Caco-2 (cell line): ENCODE measurements around the gene RASSF10. TPM values are rescaled to one million over a fixed set of nuclear protein-coding genes. Genes with fewer than 3 reads are reported as not detected.

Source experiments
- BruUV-seq: library from RNA; stranded (reverse); fragments of 400-500 nt; replicated peaks from 2 replicates; lab custom pipeline; 2021; lab: Mats Ljungman, UMichigan
- CTCF ChIA-PET: fragments of 300-600 bp; sonication (Branson Sonifier 250); formaldehyde crosslinking; loops from one replicate; lab custom pipeline; 2022; ENCODE audit warnings: antibody characterized with exemption; lab: Charles Lee
- POLR2A ChIA-PET: fragments of 300-600 bp; sonication (Branson Sonifier 250); formaldehyde crosslinking; loops from one replicate; lab custom pipeline; 2022; ENCODE audit warnings: antibody characterized with exemption; lab: Charles Lee
- DNase-seq, 2 experiments: peaks; one replicate each; pipeline versions ENCODE4 v3.0.0 to v3.0.0-alpha.2; 2020 to 2022
- H3K27me3 ChIP-seq: replicated peaks from 2 replicates; pipeline ENCODE4 v1.6.0; 2011; ENCODE audit warnings: low read length; ENCODE audit not compliant: control insufficient read depth, insufficient read depth
- H3K36me3 ChIP-seq: 2 replicates; pipeline ENCODE4 v1.5.1; 2011; ENCODE audit warnings: low read length; ENCODE audit not compliant: control insufficient read depth, insufficient read depth
- H3K4me1 ChIP-seq: fragments of 250-450 bp; sonication (Bioruptor Pico); 2 replicates; pipeline ENCODE4 v1.5.1; 2020; ENCODE audit warnings: mild to moderate bottlenecking
- H3K4me3 ChIP-seq: 2 replicates; pipeline ENCODE4 v1.5.1; 2011; ENCODE audit warnings: low read depth, mild to moderate bottlenecking, control low read depth, low read length
- H3K9me3 ChIP-seq: fragments of 250-450 bp; sonication (Bioruptor Pico); 2 replicates; pipeline ENCODE4 v1.5.1; 2020; ENCODE audit warnings: mild to moderate bottlenecking, moderate library complexity
- H3K27ac Mint-ChIP-seq: one replicate; pipeline ENCODE4 v1.8.0; 2022; ENCODE audit warnings: mixed read lengths; ENCODE audit not compliant: unreplicated experiment
- H3K27me3 Mint-ChIP-seq: one replicate; pipeline ENCODE4 v1.8.0; 2022; ENCODE audit warnings: mixed read lengths; ENCODE audit not compliant: insufficient read depth, unreplicated experiment
- H3K36me3 Mint-ChIP-seq: one replicate; pipeline ENCODE4 v1.8.0; 2022; ENCODE audit warnings: mild to moderate bottlenecking, mixed read lengths; ENCODE audit not compliant: insufficient read depth, unreplicated experiment
- H3K4me1 Mint-ChIP-seq: one replicate; pipeline ENCODE4 v1.8.0; 2022; ENCODE audit warnings: low read depth, mixed read lengths; ENCODE audit not compliant: unreplicated experiment
- H3K4me3 Mint-ChIP-seq: one replicate; pipeline ENCODE4 v1.8.0; 2022; ENCODE audit warnings: mild to moderate bottlenecking, moderate library complexity, mixed read lengths; ENCODE audit not compliant: unreplicated experiment
- H3K9me3 Mint-ChIP-seq: one replicate; pipeline ENCODE4 v1.8.0; 2022; ENCODE audit warnings: mixed read lengths; ENCODE audit not compliant: unreplicated experiment
- CTCF ChIP-seq, 2 experiments: fragments of 200-600 bp in 1 of 2; IDR thresholded peaks; 1 replicate in 1 of 2; 2 replicates in 1 of 2; pipeline versions ENCODE4 v1.5.1 to v1.8.0; 2011 to 2022; ENCODE audit warnings: antibody characterized with exemption in 1 of 2, control low read depth in 1 of 2, inconsistent platforms in 1 of 2, low read depth in 1 of 2, low read length in 1 of 2, mild to moderate bottlenecking in 1 of 2, moderate library complexity in 1 of 2; ENCODE audit not compliant: insufficient read depth in 1 of 2, severe bottlenecking in 1 of 2, unreplicated experiment in 1 of 2
- intact Hi-C: fragments of 100-400 bp; cut with micrococcal nuclease; formaldehyde crosslinking; loops from one replicate; pipeline ENCODE4 v1.10.0; 2022; ENCODE audit not compliant: unreplicated experiment
- total RNA-seq: library from RNA; stranded (reverse); gene quantifications from 2 replicates; pipeline ENCODE4 v1.2.3, GENCODE V29; 2022

Gene RASSF10
- total RNA-seq, 1 experiment from 2014 or later: 0.91 TPM

DNA sequence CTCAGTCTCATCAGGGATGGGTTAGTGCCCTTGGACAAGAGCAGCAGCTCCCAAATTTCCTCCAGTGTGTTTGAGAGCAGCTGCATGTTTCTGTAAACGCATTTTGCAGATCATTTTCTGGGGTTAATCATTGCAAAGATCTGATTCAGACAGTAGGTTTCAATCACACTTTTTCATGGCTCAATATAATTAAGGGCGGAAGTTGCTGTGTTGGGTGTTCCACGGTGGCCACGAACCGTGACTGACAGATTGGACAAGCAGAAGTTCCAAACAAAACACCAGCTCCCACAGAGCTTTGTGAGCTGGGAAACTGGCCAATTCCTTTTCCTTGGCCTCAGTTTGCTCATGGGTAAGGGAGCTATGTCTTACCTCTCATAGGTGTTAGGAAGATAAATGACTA, 8.4 kb upstream of the RASSF10 start:
- no peak overlapping the region for H3K27ac Mint-ChIP-seq
- DNase-seq: no peak
- intact Hi-C loops: no loop called here
- ChIA-PET POLR2A (no interaction called here), CTCF (no interaction called here)
- H3K4me3 Mint-ChIP-seq: no peak overlapping the region
- no peaks in the 10 kb centered on the region for H3K36me3 ChIP-seq
- no peak overlapping the region for H3K4me3 ChIP-seq
- no peaks in the 10 kb centered on the region for H3K4me1 Mint-ChIP-seq
- peaks cover 7% of the 10 kb centered on the region for H3K27me3 Mint-ChIP-seq
- H3K36me3 Mint-ChIP-seq: no peaks in the 10 kb centered on the region
- no peaks in the 10 kb centered on the region for H3K27me3 ChIP-seq
- 0 out of 2 replicates have a peak, but pooled peaks cover 6% of the 10 kb centered on the region for H3K4me1 ChIP-seq
- no peak for TF ChIP-seq CTCF (IDR thresholded peaks at IDR 0.05; ENCODE audit: insufficient read depth in 1 of 2, low read depth in 1 of 2, low read length in 1 of 2, severe bottlenecking in 1 of 2, unreplicated experiment in 1 of 2)
- no peaks in the 10 kb centered on the region; the same call in 1 of the 2 replicates for H3K9me3 ChIP-seq
- no TSS peak for BruUV-seq
- no peaks in the 10 kb centered on the region for H3K9me3 Mint-ChIP-seq

GRCh38 chr11:13003736-13004493, 5.2 kb upstream of the RASSF10 start:
- DNase-seq: no peak
- H3K4me3 Mint-ChIP-seq: no peak overlapping the region
- no peaks in the 10 kb centered on the region for H3K9me3 Mint-ChIP-seq
- H3K36me3 Mint-ChIP-seq: no peaks in the 10 kb centered on the region
- TF ChIP-seq CTCF (IDR thresholded peaks at IDR 0.05; ENCODE audit: insufficient read depth in 1 of 2, low read depth in 1 of 2, low read length in 1 of 2, severe bottlenecking in 1 of 2, unreplicated experiment in 1 of 2): no peak
- H3K27me3 Mint-ChIP-seq: peaks cover 11% of the 10 kb centered on the region
- Histone ChIP-seq H3K27me3 (no peaks in the 10 kb centered on the region), H3K4me1 (peaks cover 8% of the 10 kb centered on the region), H3K4me3 (no peak overlapping the region), H3K36me3 (no peaks in the 10 kb centered on the region), H3K9me3 (no peaks in the 10 kb centered on the region)
- CTCF ChIA-PET: no interaction called here
- intact Hi-C loops: no loop called here
- H3K27ac Mint-ChIP-seq: no peak overlapping the region
- peaks cover 8% of the 10 kb centered on the region for H3K4me1 Mint-ChIP-seq
- no TSS peak for BruUV-seq
- POLR2A ChIA-PET: no interaction called here

DNA sequence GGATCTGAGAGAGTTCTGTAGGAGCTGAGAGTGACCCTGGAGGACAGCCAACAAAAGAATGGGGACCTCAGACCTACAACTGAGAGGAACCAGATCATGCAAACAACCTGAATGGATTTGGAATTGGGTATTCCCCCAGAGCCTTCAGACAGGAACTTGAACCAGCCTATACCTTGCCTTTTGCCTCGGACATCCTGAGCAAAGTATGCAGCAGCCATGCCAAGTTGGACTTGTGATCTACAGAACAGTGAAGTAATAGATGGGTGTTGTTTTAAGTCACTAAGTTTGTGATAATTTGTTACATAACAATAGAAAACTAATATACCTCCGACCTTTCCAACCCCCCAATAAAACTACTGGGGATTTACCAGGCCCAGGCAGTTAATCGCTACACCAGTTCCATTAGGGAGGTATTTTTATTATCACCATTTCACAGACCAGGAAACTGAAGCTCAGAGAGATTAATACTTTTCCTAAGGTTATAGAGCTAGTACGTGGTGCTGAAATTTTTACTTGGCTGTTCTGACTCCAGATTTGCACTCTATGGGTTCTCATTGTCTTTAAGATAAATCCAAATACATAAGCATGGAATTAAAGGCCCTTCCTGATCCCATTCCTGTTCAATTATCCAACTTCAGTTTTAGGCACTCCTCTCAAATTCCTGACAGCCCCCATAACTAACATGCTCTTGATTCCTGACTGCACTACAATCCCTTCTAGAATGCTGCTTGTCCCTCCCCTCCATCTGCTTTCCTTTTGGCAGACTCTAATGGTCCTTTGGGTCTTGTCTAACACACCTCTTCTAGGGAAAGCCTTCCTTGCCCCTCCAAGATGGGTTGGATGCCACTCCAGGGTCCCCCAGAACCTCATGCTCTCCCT, 1.7 kb upstream of the RASSF10 start:
- Histone ChIP-seq H3K4me1 (peaks cover 26% of the 10 kb centered on the region), H3K36me3 (no peaks in the 10 kb centered on the region), H3K9me3 (no peaks in the 10 kb centered on the region), H3K4me3 (no peak overlapping the region), H3K27me3 (0 out of 2 replicates have a peak, but pooled peaks cover 1% of the 10 kb centered on the region)
- BruUV-seq: no TSS peak
- Mint-ChIP-seq H3K9me3 (no peaks in the 10 kb centered on the region), H3K27ac (no peak overlapping the region), H3K4me1 (peaks cover 21% of the 10 kb centered on the region), H3K36me3 (no peaks in the 10 kb centered on the region), H3K27me3 (peaks cover 16% of the 10 kb centered on the region), H3K4me3 (no peak overlapping the region)
- POLR2A ChIA-PET: interaction anchor here (0.6 kb wide), 1 partner anchor 46 kb away, joined by 4 read pairs; no protein-coding TSS in a partner anchor
- intact Hi-C loops: loop anchor here (2.0 kb wide), 2 partner anchors 43 to 133 kb away; no protein-coding TSS in a partner anchor
- TF ChIP-seq CTCF (IDR thresholded peaks at IDR 0.05; ENCODE audit: insufficient read depth in 1 of 2, low read depth in 1 of 2, low read length in 1 of 2, severe bottlenecking in 1 of 2, unreplicated experiment in 1 of 2): no peak
- CTCF ChIA-PET: no interaction called here
- DNase-seq: no peak
